ENCODE measurements around the gene DLST.

DLST gene

DNA sequence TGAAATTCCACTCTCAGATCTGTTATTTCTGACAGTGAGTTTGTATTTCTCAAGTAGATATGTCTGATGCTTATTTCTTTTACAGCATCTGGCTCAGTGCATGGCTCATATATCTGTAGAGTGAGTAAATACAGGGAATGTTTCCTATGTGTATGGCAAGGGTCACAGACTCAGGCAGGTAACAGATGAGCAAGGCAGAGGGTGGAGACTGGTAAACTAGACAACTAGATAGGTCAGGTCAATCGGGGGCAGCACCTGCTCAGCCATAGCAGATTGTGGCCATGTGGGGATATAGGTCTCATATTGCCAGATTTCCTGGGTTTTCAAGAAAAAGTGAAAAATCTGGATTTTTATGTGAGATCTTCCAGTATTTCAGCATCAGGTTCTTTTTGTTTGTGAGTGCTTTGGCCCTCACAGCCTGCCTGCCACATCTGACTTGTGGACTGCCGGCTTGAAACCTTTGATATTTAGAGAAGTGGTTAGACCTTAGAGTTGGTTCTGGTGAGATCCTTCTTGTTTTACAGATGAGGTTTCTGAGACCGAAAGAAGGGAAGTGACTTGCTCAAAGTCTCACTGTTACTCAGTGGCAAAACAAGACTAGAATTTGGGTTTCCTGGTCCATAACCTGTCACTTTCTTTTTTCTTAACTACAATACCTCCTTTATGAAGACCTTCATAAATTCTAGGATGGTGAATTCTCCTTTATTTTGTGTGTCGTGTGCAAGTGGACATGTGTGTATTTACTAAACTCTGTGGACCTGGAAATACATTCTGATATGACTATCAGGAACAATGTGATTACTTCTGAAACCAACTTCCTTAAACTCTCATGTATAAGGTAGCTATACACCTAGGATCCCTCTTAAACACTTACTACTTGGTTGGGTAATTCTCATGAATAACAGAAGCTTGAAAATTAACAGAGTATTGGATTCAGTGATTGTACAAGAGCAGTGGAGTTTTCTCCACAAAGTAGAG lies 40.2 kb upstream of the DLST start:
- ATAC-seq: no peak
- TF ChIP-seq, protein P1, sequence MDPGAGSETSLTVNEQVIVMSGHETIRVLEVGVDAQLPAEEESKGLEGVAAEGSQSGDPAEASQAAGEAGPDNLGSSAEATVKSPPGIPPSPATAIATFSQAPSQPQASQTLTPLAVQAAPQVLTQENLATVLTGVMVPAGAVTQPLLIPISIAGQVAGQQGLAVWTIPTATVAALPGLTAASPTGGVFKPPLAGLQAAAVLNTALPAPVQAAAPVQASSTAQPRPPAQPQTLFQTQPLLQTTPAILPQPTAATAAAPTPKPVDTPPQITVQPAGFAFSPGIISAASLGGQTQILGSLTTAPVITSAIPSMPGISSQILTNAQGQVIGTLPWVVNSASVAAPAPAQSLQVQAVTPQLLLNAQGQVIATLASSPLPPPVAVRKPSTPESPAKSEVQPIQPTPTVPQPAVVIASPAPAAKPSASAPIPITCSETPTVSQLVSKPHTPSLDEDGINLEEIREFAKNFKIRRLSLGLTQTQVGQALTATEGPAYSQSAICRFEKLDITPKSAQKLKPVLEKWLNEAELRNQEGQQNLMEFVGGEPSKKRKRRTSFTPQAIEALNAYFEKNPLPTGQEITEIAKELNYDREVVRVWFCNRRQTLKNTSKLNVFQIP (CRISPR knock-in tag; IDR thresholded peaks at IDR 0.05; ENCODE audit: borderline replicate concordance, low read depth): no peak
- TF ChIP-seq ISL1 (CRISPR knock-in tag; IDR thresholded peaks at IDR 0.05) (no peak), ARNTL (CRISPR knock-in tag; IDR thresholded peaks at IDR 0.05; ENCODE audit: borderline replicate concordance, low read depth) (no peak), ZNF565 (CRISPR knock-in tag; conservative IDR thresholded peaks at IDR 0.05; ENCODE audit: low read depth) (no peak), ZNF8 (CRISPR knock-in tag; IDR thresholded peaks at IDR 0.05) (no peak), OSR1 (CRISPR knock-in tag; IDR thresholded peaks at IDR 0.05) (no peak), TCF4 (CRISPR knock-in tag; IDR thresholded peaks at IDR 0.05; ENCODE audit: borderline replicate concordance) (no peak), SNAI2 (CRISPR knock-in tag; IDR thresholded peaks at IDR 0.05) (no peak), TOX (CRISPR knock-in tag; IDR thresholded peaks at IDR 0.05; ENCODE audit: borderline replicate concordance) (no peak)
- TF ChIP-seq, protein P2, sequence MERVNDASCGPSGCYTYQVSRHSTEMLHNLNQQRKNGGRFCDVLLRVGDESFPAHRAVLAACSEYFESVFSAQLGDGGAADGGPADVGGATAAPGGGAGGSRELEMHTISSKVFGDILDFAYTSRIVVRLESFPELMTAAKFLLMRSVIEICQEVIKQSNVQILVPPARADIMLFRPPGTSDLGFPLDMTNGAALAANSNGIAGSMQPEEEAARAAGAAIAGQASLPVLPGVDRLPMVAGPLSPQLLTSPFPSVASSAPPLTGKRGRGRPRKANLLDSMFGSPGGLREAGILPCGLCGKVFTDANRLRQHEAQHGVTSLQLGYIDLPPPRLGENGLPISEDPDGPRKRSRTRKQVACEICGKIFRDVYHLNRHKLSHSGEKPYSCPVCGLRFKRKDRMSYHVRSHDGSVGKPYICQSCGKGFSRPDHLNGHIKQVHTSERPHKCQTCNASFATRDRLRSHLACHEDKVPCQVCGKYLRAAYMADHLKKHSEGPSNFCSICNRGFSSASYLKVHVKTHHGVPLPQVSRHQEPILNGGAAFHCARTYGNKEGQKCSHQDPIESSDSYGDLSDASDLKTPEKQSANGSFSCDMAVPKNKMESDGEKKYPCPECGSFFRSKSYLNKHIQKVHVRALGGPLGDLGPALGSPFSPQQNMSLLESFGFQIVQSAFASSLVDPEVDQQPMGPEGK (CRISPR knock-in tag; IDR thresholded peaks at IDR 0.05; ENCODE audit: borderline replicate concordance): no peak
- TF ChIP-seq, protein P3, sequence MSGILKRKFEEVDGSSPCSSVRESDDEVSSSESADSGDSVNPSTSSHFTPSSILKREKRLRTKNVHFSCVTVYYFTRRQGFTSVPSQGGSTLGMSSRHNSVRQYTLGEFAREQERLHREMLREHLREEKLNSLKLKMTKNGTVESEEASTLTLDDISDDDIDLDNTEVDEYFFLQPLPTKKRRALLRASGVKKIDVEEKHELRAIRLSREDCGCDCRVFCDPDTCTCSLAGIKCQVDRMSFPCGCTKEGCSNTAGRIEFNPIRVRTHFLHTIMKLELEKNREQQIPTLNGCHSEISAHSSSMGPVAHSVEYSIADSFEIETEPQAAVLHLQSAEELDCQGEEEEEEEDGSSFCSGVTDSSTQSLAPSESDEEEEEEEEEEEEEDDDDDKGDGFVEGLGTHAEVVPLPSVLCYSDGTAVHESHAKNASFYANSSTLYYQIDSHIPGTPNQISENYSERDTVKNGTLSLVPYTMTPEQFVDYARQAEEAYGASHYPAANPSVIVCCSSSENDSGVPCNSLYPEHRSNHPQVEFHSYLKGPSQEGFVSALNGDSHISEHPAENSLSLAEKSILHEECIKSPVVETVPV (CRISPR knock-in tag; IDR thresholded peaks at IDR 0.05): no peak

DNA sequence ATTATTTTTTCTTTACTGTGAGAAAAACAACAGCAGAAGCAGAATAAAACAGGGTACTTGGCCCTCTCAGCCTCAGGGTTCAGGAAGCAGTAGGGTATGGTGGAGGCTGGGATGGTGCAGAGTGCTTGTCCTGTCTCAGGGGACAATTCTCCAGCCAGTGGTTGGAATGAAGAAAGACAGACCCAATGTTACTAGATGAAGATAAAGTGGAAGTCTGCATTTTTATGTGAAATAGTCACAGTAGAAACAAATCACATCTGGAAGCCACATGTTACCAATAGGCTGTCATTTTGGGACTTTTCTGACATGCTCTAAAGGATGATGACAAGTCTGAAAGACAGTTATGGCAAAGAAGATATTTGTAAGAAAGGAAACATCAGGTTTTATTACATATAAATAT lies 38.1 kb upstream of the DLST start:
- ATAC-seq: peak; percentile 75
- TF ChIP-seq TCF4 (CRISPR knock-in tag; IDR thresholded peaks at IDR 0.05; ENCODE audit: borderline replicate concordance): peak; percentile 93
- TF ChIP-seq, protein P4, sequence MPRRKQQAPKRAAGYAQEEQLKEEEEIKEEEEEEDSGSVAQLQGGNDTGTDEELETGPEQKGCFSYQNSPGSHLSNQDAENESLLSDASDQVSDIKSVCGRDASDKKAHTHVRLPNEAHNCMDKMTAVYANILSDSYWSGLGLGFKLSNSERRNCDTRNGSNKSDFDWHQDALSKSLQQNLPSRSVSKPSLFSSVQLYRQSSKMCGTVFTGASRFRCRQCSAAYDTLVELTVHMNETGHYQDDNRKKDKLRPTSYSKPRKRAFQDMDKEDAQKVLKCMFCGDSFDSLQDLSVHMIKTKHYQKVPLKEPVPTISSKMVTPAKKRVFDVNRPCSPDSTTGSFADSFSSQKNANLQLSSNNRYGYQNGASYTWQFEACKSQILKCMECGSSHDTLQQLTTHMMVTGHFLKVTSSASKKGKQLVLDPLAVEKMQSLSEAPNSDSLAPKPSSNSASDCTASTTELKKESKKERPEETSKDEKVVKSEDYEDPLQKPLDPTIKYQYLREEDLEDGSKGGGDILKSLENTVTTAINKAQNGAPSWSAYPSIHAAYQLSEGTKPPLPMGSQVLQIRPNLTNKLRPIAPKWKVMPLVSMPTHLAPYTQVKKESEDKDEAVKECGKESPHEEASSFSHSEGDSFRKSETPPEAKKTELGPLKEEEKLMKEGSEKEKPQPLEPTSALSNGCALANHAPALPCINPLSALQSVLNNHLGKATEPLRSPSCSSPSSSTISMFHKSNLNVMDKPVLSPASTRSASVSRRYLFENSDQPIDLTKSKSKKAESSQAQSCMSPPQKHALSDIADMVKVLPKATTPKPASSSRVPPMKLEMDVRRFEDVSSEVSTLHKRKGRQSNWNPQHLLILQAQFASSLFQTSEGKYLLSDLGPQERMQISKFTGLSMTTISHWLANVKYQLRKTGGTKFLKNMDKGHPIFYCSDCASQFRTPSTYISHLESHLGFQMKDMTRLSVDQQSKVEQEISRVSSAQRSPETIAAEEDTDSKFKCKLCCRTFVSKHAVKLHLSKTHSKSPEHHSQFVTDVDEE (CRISPR knock-in tag; IDR thresholded peaks at IDR 0.05): peak; percentile 87
- TF ChIP-seq ESRRG (CRISPR knock-in tag; IDR thresholded peaks at IDR 0.05): no peak

DNA sequence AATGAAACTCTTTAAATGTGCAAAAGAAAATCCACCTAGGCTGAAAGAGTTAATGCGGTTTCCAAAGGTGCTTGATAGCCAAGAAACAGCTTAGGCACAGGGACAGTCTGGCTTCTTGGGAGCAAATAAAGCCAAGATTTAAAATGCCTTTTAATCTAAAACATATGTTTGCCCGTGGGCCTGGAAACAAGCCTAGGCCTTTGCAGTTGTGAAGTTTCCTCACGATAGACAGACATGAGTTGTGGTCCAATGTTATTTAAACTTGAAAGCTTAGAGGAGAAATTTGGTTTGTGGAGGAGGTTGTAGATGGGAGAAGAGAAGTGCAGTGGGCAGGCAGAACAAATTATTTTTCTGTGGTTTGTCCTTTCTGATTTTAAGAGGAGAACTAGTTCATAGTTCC lies 35.5 kb upstream of the DLST start:
- peak; percentile 70 for ATAC-seq
- 0 out of 2 replicates have a peak, but pooled peaks have one; percentile 7 for TF ChIP-seq ISL1 (CRISPR knock-in tag; IDR thresholded peaks at IDR 0.05)
- TF ChIP-seq, protein P4 (CRISPR knock-in tag; IDR thresholded peaks at IDR 0.05): peak; percentile 62; the same call in 1 of the 2 replicates
- no peak for TF ChIP-seq TOX (CRISPR knock-in tag; IDR thresholded peaks at IDR 0.05; ENCODE audit: borderline replicate concordance)
- no peak for TF ChIP-seq ZNF565 (CRISPR knock-in tag; conservative IDR thresholded peaks at IDR 0.05; ENCODE audit: low read depth)
- no peak for TF ChIP-seq ZC3H10 (CRISPR knock-in tag; IDR thresholded peaks at IDR 0.05)
- no peak for TF ChIP-seq ZNF70 (CRISPR knock-in tag; IDR thresholded peaks at IDR 0.05)
- TF ChIP-seq ZNF8 (CRISPR knock-in tag; IDR thresholded peaks at IDR 0.05): no peak
- TF ChIP-seq ZFP3 (CRISPR knock-in tag; IDR thresholded peaks at IDR 0.05): no peak
- TF ChIP-seq OSR1 (CRISPR knock-in tag; IDR thresholded peaks at IDR 0.05): no peak
- TF ChIP-seq, protein P5, sequence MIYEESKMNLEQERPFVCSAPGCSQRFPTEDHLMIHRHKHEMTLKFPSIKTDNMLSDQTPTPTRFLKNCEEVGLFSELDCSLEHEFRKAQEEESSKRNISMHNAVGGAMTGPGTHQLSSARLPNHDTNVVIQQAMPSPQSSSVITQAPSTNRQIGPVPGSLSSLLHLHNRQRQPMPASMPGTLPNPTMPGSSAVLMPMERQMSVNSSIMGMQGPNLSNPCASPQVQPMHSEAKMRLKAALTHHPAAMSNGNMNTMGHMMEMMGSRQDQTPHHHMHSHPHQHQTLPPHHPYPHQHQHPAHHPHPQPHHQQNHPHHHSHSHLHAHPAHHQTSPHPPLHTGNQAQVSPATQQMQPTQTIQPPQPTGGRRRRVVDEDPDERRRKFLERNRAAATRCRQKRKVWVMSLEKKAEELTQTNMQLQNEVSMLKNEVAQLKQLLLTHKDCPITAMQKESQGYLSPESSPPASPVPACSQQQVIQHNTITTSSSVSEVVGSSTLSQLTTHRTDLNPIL (CRISPR knock-in tag; IDR thresholded peaks at IDR 0.05; ENCODE audit: low read depth): no peak
- TF ChIP-seq, protein P3 (CRISPR knock-in tag; IDR thresholded peaks at IDR 0.05): no peak
- TF ChIP-seq, protein P2 (CRISPR knock-in tag; IDR thresholded peaks at IDR 0.05; ENCODE audit: borderline replicate concordance): no peak
- TF ChIP-seq GLIS3 (CRISPR knock-in tag; IDR thresholded peaks at IDR 0.05): no peak
- TF ChIP-seq TCF4 (CRISPR knock-in tag; IDR thresholded peaks at IDR 0.05; ENCODE audit: borderline replicate concordance): peak; percentile 84

Data from SK-N-SH treated with all-trans-retinoic acid at 6 μM for 48 hours (cell line).